GM21576 (cell line): ENCODE results near the gene ACAD11.
"Not testable (repeated sequence)": the region's sequence is repeated elsewhere in the genome, so short reads cannot be mapped to it uniquely, and the experiment has no call there.

Experiments used
- ATAC-seq: cut with Tn5 transposase; IDR thresholded peaks from one replicate; pipeline ENCODE4 v1.9.1; 2021; ENCODE audit warnings: mild to moderate bottlenecking, moderate library complexity; ENCODE audit not compliant: unreplicated experiment

ACAD11 gene

GRCh38 chr3:132650153-132650552 is 9.5 kb downstream of the ACAD11 start:
- no peak for ATAC-seq

- no peak for ATAC-seq
These were observed 14.6 kb downstream of the ACAD11 start for GRCh38 chr3:132645058-132645457.

GRCh38 chr3:132643366-132643765 is 16.2 kb downstream of the ACAD11 start:
- no peak for ATAC-seq

GRCh38 chr3:132642539-132642847 is 17.1 kb downstream of the ACAD11 start:
- no peak for ATAC-seq

- ATAC-seq, result no peak
These were observed 17.6 kb downstream of the ACAD11 start for GRCh38 chr3:132641837-132642538.

- ATAC-seq, result not testable (repeated sequence)
These were observed 18.2 kb downstream of the ACAD11 start for GRCh38 chr3:132641427-132641826.

- no peak for ATAC-seq
These were observed 20.9 kb downstream of the ACAD11 start for GRCh38 chr3:132638706-132639105.

GRCh38 chr3:132637590-132637989 is 22.0 kb downstream of the ACAD11 start:
- no peak for ATAC-seq

GRCh38 chr3:132635052-132635451 is 24.6 kb downstream of the ACAD11 start:
- no peak for ATAC-seq

GRCh38 chr3:132630612-132631011 is 29.0 kb downstream of the ACAD11 start:
- no peak for ATAC-seq

GRCh38 chr3:132629928-132630327 is 29.7 kb downstream of the ACAD11 start:
- ATAC-seq, result no peak

- no peak for ATAC-seq
These were observed 31.5 kb downstream of the ACAD11 start for GRCh38 chr3:132628157-132628556.

GRCh38 chr3:132626955-132627354 is 32.7 kb downstream of the ACAD11 start:
- ATAC-seq, result no peak

- peak; percentile 90 for ATAC-seq
These were observed 34.0 kb downstream of the ACAD11 start for GRCh38 chr3:132625613-132626012.

- ATAC-seq, result no peak
These were observed 34.8 kb downstream of the ACAD11 start for GRCh38 chr3:132624790-132625189.

GRCh38 chr3:132623646-132624045 is 36.0 kb downstream of the ACAD11 start:
- no peak for ATAC-seq

- no peak for ATAC-seq
These were observed 36.8 kb downstream of the ACAD11 start for GRCh38 chr3:132622761-132623160.

GRCh38 chr3:132622148-132622547 is 37.5 kb downstream of the ACAD11 start:
- ATAC-seq, result no peak

GRCh38 chr3:132616780-132617179 is 42.8 kb downstream of the ACAD11 start:
- no peak for ATAC-seq

- ATAC-seq, result no peak
These were observed 43.7 kb downstream of the ACAD11 start for GRCh38 chr3:132615881-132616280.

GRCh38 chr3:132615301-132615700 is 44.3 kb downstream of the ACAD11 start:
- not testable (repeated sequence) for ATAC-seq

GRCh38 chr3:132606620-132607019 is 53.0 kb downstream of the ACAD11 start:
- ATAC-seq, result not testable (repeated sequence)

GRCh38 chr3:132606085-132606484 is 53.5 kb downstream of the ACAD11 start:
- no peak for ATAC-seq
